GM12878 (cell line): ENCODE results near the gene CNOT3. TPM values are rescaled to one million over a fixed set of nuclear protein-coding genes. Genes with fewer than 3 reads are reported as not detected.

Experiments
- CBX5 ChIP-seq: sonication (generic); IDR thresholded peaks from 2 replicates; pipeline ENCODE4 v1.6.1; 2016; ENCODE audit warnings: low read depth, moderate library complexity, mild to moderate bottlenecking, inconsistent platforms
- CEBPZ ChIP-seq: fragments of 150-350 bp; IDR thresholded peaks from 2 replicates; pipeline ENCODE4 v1.6.1; 2016; ENCODE audit warnings: low read depth, low read length
- EGR1 ChIP-seq, 2 experiments: IDR thresholded peaks; 1 replicate in 1 of 2; 2 replicates in 1 of 2; pipeline ENCODE4 v1.6.1; 2011 to 2012; ENCODE audit warnings: low read depth in 2 of 2, low read length in 2 of 2, borderline replicate concordance in 1 of 2, mild to moderate bottlenecking in 1 of 2, moderate library complexity in 1 of 2
- ETV6 ChIP-seq, 2 experiments: fragments of 450-650 bp in 1 of 2; IDR thresholded peaks in 1 of 2; conservative IDR thresholded peaks in 1 of 2; 2 replicates each; pipeline ENCODE4 v1.6.1; 2014; ENCODE audit warnings: antibody characterized with exemption in 1 of 2, borderline replicate concordance in 1 of 2, low read depth in 1 of 2, mild to moderate bottlenecking in 1 of 2, moderate library complexity in 1 of 2
- GABPA ChIP-seq: IDR thresholded peaks from 2 replicates; pipeline ENCODE4 v1.6.1; 2014; ENCODE audit warnings: antibody characterized with exemption, low read depth, mild to moderate bottlenecking, inconsistent platforms
- JUND ChIP-seq: IDR thresholded peaks from 2 replicates; pipeline ENCODE4 v1.6.1; 2012; ENCODE audit warnings: low read depth, mild to moderate bottlenecking, low read length, improper control_type of control experiment, moderate library complexity
- MEF2B ChIP-seq: fragments of 450-650 bp; IDR thresholded peaks from 2 replicates; pipeline ENCODE4 v1.6.1; 2018; ENCODE audit warnings: mild to moderate bottlenecking, moderate library complexity; ENCODE audit not compliant: partially characterized antibody, poor library complexity, severe bottlenecking
- NFIC ChIP-seq: IDR thresholded peaks from 2 replicates; pipeline ENCODE4 v1.6.1; 2012; ENCODE audit warnings: low read depth, mild to moderate bottlenecking, inconsistent platforms, low read length, moderate library complexity
- RUNX3 ChIP-seq: IDR thresholded peaks from 2 replicates; pipeline ENCODE4 v1.6.1; 2012; ENCODE audit warnings: low read length, inconsistent platforms
- SMC3 ChIP-seq: IDR thresholded peaks from 2 replicates; pipeline ENCODE4 v1.6.1; 2011; ENCODE audit warnings: low read length, improper control_type of control experiment, borderline replicate concordance
- TAF1 ChIP-seq: IDR thresholded peaks from 2 replicates; pipeline ENCODE4 v1.6.1; 2011; ENCODE audit warnings: mild to moderate bottlenecking, low read depth, low read length, borderline replicate concordance
- ZNF24 ChIP-seq: fragments of 450-650 bp; IDR thresholded peaks from 2 replicates; pipeline ENCODE4 v1.6.1; 2017; ENCODE audit warnings: antibody characterized with exemption, mild to moderate bottlenecking
- ZSCAN29 ChIP-seq: fragments of 450-650 bp; IDR thresholded peaks from 2 replicates; pipeline ENCODE4 v1.6.1; 2017; ENCODE audit warnings: mild to moderate bottlenecking, moderate library complexity
- polyA plus RNA-seq, 11 experiments: library from polyadenylated mRNA; depleted of rRNA in 4 of 11; unstranded in 6 of 11; stranded (reverse) in 5 of 11; fragments of >200 nt; fragmentation: Nextera tagmentation in 4 of 11; fragmentation: Illumina TruSeq in 1 of 11; extraction: Ambion mirVana in 4 of 11; extraction: Trizol in 1 of 11; gene quantifications; 1 replicate in 1 of 11; 2 replicates in 10 of 11; pipeline versions ENCODE4 v1.2.1 to v1.2.3, GENCODE V29; 2011 to 2016; ENCODE audit warnings: inconsistent platforms in 2 of 11, missing spikeins in 2 of 11, low read depth in 1 of 11
- total RNA-seq, 4 experiments: library from RNA; depleted of rRNA in 3 of 4; stranded (reverse); fragments of >200 nt in 3 of 4; fragmentation: Illumina TruSeq in 1 of 4; extraction: Trizol in 1 of 4; gene quantifications; 2 replicates each; pipeline versions ENCODE4 v1.2.1 to v1.2.3, GENCODE V29; 2013 to 2021
- TF ChIP-seq, protein P1 (sequence below): fragments of 450-650 bp; IDR thresholded peaks from 2 replicates; pipeline ENCODE4 v1.6.1; 2017; ENCODE audit warnings: low read depth, mild to moderate bottlenecking, moderate library complexity
- TF ChIP-seq, protein P2 (sequence below): IDR thresholded peaks from 2 replicates; pipeline ENCODE4 v1.6.1; 2012; ENCODE audit warnings: low read depth, low read length, improper control_type of control experiment
- TF ChIP-seq, protein P3 (sequence below): fragments of 450-650 bp; IDR thresholded peaks from 2 replicates; pipeline ENCODE4 v1.6.1; 2017; ENCODE audit warnings: mild to moderate bottlenecking, low read depth, inconsistent platforms; ENCODE audit not compliant: poor library complexity, severe bottlenecking
- TF ChIP-seq, protein P4 (sequence below): fragments of 450-650 bp; IDR thresholded peaks from 2 replicates; pipeline ENCODE4 v1.6.1; 2017; ENCODE audit warnings: mild to moderate bottlenecking, moderate library complexity

The CNOT3 gene
- total and polyA plus RNA-seq, 10 of the 15 experiments (the other 5 are each of a cell fraction or from before 2014, with no cell fraction given) = 0.14 to 45.1 (median 14.0) TPM

GRCh38 chr19:54102421-54103169, 35.0 kb upstream of the CNOT3 start, which contains the start of gene NDUFA3 (continued):
- TF ChIP-seq CEBPZ (no peak), MEF2B (no peak), ZSCAN29 (no peak), RUNX3 (peak; percentile 51; the same call in 1 of the 2 replicates), ZNF24 (no peak), TAF1 (peak; percentile 90), GABPA (no peak), CBX5 (no peak), NFIC (no peak), SMC3 (no peak), ETV6 (conservative IDR thresholded peaks at IDR 0.05 in 1 of 2, IDR thresholded peaks at IDR 0.05 in 1 of 2; ENCODE audit: borderline replicate concordance in 1 of 2, low read depth in 1 of 2) (no peak), EGR1 (IDR thresholded peaks at IDR 0.05; ENCODE audit: borderline replicate concordance in 1 of 2, low read depth in 2 of 2, low read length in 2 of 2) (no peak), JUND (no peak)
- TF ChIP-seq, protein P1, sequence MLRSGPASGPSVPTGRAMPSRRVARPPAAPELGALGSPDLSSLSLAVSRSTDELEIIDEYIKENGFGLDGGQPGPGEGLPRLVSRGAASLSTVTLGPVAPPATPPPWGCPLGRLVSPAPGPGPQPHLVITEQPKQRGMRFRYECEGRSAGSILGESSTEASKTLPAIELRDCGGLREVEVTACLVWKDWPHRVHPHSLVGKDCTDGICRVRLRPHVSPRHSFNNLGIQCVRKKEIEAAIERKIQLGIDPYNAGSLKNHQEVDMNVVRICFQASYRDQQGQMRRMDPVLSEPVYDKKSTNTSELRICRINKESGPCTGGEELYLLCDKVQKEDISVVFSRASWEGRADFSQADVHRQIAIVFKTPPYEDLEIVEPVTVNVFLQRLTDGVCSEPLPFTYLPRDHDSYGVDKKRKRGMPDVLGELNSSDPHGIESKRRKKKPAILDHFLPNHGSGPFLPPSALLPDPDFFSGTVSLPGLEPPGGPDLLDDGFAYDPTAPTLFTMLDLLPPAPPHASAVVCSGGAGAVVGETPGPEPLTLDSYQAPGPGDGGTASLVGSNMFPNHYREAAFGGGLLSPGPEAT = peak; percentile 90
- TF ChIP-seq, protein P2, sequence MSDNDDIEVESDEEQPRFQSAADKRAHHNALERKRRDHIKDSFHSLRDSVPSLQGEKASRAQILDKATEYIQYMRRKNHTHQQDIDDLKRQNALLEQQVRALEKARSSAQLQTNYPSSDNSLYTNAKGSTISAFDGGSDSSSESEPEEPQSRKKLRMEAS = 0 out of 2 replicates have a peak, but pooled peaks have one; percentile 50
- TF ChIP-seq, protein P3, sequence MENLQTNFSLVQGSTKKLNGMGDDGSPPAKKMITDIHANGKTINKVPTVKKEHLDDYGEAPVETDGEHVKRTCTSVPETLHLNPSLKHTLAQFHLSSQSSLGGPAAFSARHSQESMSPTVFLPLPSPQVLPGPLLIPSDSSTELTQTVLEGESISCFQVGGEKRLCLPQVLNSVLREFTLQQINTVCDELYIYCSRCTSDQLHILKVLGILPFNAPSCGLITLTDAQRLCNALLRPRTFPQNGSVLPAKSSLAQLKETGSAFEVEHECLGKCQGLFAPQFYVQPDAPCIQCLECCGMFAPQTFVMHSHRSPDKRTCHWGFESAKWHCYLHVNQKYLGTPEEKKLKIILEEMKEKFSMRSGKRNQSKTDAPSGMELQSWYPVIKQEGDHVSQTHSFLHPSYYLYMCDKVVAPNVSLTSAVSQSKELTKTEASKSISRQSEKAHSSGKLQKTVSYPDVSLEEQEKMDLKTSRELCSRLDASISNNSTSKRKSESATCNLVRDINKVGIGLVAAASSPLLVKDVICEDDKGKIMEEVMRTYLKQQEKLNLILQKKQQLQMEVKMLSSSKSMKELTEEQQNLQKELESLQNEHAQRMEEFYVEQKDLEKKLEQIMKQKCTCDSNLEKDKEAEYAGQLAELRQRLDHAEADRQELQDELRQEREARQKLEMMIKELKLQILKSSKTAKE = no peak
- TF ChIP-seq, protein P4, sequence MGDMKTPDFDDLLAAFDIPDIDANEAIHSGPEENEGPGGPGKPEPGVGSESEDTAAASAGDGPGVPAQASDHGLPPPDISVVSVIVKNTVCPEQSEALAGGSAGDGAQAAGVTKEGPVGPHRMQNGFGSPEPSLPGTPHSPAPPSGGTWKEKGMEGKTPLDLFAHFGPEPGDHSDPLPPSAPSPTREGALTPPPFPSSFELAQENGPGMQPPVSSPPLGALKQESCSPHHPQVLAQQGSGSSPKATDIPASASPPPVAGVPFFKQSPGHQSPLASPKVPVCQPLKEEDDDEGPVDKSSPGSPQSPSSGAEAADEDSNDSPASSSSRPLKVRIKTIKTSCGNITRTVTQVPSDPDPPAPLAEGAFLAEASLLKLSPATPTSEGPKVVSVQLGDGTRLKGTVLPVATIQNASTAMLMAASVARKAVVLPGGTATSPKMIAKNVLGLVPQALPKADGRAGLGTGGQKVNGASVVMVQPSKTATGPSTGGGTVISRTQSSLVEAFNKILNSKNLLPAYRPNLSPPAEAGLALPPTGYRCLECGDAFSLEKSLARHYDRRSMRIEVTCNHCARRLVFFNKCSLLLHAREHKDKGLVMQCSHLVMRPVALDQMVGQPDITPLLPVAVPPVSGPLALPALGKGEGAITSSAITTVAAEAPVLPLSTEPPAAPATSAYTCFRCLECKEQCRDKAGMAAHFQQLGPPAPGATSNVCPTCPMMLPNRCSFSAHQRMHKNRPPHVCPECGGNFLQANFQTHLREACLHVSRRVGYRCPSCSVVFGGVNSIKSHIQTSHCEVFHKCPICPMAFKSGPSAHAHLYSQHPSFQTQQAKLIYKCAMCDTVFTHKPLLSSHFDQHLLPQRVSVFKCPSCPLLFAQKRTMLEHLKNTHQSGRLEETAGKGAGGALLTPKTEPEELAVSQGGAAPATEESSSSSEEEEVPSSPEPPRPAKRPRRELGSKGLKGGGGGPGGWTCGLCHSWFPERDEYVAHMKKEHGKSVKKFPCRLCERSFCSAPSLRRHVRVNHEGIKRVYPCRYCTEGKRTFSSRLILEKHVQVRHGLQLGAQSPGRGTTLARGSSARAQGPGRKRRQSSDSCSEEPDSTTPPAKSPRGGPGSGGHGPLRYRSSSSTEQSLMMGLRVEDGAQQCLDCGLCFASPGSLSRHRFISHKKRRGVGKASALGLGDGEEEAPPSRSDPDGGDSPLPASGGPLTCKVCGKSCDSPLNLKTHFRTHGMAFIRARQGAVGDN = peak; percentile 43; the same call in 1 of the 2 replicates
